ENCODE results near the gene DPH1.

Gene DPH1

DNA sequence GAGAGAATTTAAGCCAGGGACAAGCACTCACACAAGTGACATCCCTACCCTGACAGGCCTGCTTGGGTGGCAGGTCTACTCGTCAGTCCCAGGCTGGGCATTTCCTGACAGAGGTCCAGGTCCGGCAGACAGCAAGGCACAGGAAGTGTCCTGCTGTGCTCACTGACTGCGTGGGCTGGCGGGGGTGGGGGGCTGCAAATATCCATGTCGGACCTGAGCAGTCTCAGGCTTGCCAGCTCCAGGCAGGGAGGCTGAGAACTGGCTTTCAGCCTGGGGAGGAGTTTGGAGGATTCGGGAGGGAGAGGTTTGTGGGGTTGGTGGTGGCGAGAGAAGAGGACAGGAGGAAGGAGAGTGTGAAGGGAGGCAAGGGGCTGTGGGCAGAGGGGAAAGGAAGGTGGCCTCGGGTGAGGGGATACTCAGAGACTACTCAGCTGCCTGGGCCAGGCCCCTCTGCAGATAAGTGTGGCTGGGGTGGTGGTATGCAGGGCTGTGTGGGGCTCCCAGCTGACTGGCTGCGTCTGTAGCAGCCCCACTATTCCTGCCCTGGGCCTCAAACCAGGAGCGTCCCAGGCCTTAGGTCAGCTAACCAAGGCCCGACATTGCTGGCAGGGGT lies 32.7 kb downstream of the DPH1 start:
- Histone ChIP-seq H3K27ac (peak overlapping the region in 1 of 11 experiments; percentile 78; a peak in 3 of 22 replicates), H3K4me3 (no peak overlapping the region), H3K9ac (peak overlapping the region in 8 of 11 experiments; percentile 1 to 67 (median 18); a peak in 7 of 22 replicates), H4K20me1 (peaks cover 8 to 59% (median 16%) of the 10 kb centered on the region in 11 experiments; a peak in 19 of 22 replicates), H3K9me3 (replicated peaks in 1 of 11) (no peaks in the 10 kb centered on the region), H3K4me2 (peak overlapping the region; percentile 74 to 100 (median 94); a peak in 21 of 22 replicates), H3K4me1 (peaks cover 78 to 100% (median 98%) of the 10 kb centered on the region in 10 experiments), H3K36me3 (peaks cover 12 to 48% (median 38%) of the 10 kb centered on the region in 11 experiments; a peak in 20 of 22 replicates), H3K27me3 (peaks cover 8 to 41% (median 31%) of the 10 kb centered on the region in 11 experiments)
- TF ChIP-seq Cebpa-rat (IDR thresholded peaks at IDR 0.05): no peak

DNA sequence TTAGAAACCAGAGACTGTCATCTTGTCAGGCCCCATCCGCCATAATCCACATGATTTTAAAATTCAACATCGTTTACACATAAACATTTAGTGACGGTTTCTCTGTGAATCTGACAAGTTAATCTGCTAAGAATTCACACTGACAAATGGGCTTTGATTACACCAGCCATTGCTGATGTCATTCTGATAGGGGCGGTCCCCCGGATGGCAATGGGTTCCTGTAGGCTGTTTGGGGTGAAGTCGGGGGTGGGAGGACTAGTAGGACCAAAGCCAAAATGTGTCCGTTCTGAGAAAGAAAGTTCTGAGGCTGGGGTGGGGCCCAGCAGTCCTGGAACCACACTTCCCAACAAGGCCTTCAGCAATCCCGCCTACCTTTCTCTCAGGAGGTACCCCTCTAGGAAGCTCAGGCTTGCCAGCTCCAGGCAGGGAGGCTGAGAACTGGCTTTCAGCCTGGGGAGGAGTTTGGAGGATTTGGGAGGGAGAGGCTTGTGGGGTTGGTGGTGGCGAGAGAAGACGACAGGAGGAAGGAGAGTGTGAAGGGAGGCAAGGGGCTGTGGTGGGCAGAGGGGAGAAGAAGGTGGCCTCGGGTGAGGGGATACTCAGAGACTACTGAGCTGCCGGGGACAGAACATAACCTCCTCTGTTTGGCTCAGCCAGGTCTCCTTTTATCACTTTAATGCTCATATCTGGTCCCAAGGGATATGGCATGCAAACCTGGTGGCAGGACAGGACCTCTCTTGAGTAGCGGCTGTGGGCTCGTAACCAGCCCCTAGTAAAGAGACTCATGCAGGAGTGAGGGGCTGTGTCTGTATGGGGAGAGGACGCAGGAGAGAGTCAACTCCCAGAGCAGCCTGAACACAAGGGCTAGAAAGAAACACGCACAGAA lies 33.6 kb downstream of the DPH1 start:
- peaks cover 0 to 59% (median 11%) of the 10 kb centered on the region in 11 experiments; a peak in 13 of 22 replicates for H4K20me1 ChIP-seq
- peaks cover 12 to 55% (median 36%) of the 10 kb centered on the region in 11 experiments; a peak in 19 of 22 replicates for H3K36me3 ChIP-seq
- H3K27me3 ChIP-seq: peaks cover 0 to 33% (median 22%) of the 10 kb centered on the region in 11 experiments; a peak in 19 of 22 replicates
- no peaks in the 10 kb centered on the region for H3K9me3 ChIP-seq (replicated peaks in 1 of 11)
- TF ChIP-seq Cebpa-rat (IDR thresholded peaks at IDR 0.05): no peak
- peak overlapping the region in 3 of 10 experiments; percentile 1 to 42 (median 19); a peak in 3 of 20 replicates for H3K4me3 ChIP-seq
- peak overlapping the region in 9 of 11 experiments; percentile 1 to 76 (median 60); a peak in 12 of 22 replicates for H3K9ac ChIP-seq
- peaks cover 79 to 100% (median 98%) of the 10 kb centered on the region in 10 experiments for H3K4me1 ChIP-seq
- H3K27ac ChIP-seq: peak overlapping the region in 8 of 11 experiments; percentile 59 to 83 (median 74); a peak in 15 of 22 replicates
- H3K4me2 ChIP-seq: peak overlapping the region; percentile 74 to 100 (median 94)

DNA sequence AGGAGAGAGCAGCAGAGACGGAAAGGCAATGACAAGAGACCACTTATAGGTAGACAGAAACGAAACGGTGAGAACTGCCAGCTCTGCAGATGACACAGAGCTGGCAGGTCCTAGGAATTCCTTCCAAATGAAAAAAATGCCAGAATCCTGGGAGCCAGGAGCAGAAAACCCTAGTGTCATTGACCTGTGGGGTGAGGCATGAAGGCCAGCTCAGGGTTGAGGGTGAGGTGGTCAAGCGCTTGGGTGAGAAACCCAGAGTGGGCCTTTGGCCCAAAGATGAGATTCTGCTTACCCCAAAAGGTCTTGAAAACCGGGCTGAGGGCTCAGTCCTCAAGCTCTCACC lies 34.2 kb downstream of the DPH1 start:
- peak overlapping the region in 9 of 11 experiments; percentile 27 to 83 (median 71); a peak in 17 of 22 replicates for H3K27ac ChIP-seq
- TF ChIP-seq Cebpa-rat (IDR thresholded peaks at IDR 0.05): no peak
- peaks cover 84 to 100% (median 99%) of the 10 kb centered on the region in 10 experiments for H3K4me1 ChIP-seq
- H3K9ac ChIP-seq: peak overlapping the region in 9 of 11 experiments; percentile 1 to 76 (median 60); a peak in 13 of 22 replicates
- peaks cover 0 to 27% (median 16%) of the 10 kb centered on the region in 11 experiments; a peak in 15 of 22 replicates for H3K27me3 ChIP-seq
- peaks cover 0 to 63% (median 11%) of the 10 kb centered on the region in 11 experiments; a peak in 8 of 22 replicates for H4K20me1 ChIP-seq
- H3K9me3 ChIP-seq (replicated peaks in 1 of 11): no peaks in the 10 kb centered on the region
- H3K36me3 ChIP-seq: peaks cover 12 to 58% (median 36%) of the 10 kb centered on the region in 11 experiments; a peak in 19 of 22 replicates
- peak overlapping the region in 4 of 10 experiments; percentile 1 to 42 (median 12); a peak in 4 of 20 replicates for H3K4me3 ChIP-seq
- H3K4me2 ChIP-seq: peak overlapping the region; percentile 74 to 100 (median 94)

DNA sequence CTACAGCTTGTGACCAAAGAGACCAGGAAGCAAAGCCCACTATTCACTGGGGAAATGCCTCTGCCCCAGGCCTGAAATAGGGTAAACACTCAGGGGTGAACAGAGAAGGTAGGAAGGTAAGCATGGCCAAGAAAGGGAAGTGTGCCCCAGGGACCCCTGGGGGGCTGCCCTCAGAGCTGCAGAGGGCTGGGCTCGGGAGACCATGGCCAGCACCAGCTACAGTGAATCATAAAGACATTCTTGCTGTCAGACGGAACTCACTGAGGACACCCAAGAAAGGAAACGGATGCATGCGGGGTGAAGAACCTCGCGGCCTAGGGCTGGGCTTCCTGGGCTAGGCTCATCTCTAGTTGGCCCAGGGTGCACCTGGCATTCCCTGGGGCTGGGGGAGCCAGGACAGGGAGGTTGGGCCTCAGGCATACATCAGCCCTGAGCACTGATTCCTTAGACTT lies 34.6 kb downstream of the DPH1 start:
- H3K9me3 ChIP-seq (replicated peaks in 1 of 11): no peaks in the 10 kb centered on the region
- no peak for TF ChIP-seq Cebpa-rat (IDR thresholded peaks at IDR 0.05)
- H3K4me3 ChIP-seq: peak overlapping the region in 4 of 10 experiments; percentile 1 to 42 (median 12); a peak in 4 of 20 replicates
- H4K20me1 ChIP-seq: peaks cover 0 to 63% (median 11%) of the 10 kb centered on the region in 11 experiments; a peak in 8 of 22 replicates
- H3K4me1 ChIP-seq: peaks cover 81 to 100% (median 100%) of the 10 kb centered on the region in 10 experiments
- peak overlapping the region; percentile 74 to 100 (median 94) for H3K4me2 ChIP-seq
- peak overlapping the region in 8 of 11 experiments; percentile 28 to 76 (median 62); a peak in 15 of 22 replicates for H3K9ac ChIP-seq
- peak overlapping the region in 10 of 11 experiments; percentile 2 to 83 (median 70); a peak in 17 of 22 replicates for H3K27ac ChIP-seq
- peaks cover 12 to 58% (median 36%) of the 10 kb centered on the region in 11 experiments; a peak in 19 of 22 replicates for H3K36me3 ChIP-seq
- H3K27me3 ChIP-seq: peaks cover 0 to 24% (median 14%) of the 10 kb centered on the region in 11 experiments; a peak in 15 of 22 replicates

DNA sequence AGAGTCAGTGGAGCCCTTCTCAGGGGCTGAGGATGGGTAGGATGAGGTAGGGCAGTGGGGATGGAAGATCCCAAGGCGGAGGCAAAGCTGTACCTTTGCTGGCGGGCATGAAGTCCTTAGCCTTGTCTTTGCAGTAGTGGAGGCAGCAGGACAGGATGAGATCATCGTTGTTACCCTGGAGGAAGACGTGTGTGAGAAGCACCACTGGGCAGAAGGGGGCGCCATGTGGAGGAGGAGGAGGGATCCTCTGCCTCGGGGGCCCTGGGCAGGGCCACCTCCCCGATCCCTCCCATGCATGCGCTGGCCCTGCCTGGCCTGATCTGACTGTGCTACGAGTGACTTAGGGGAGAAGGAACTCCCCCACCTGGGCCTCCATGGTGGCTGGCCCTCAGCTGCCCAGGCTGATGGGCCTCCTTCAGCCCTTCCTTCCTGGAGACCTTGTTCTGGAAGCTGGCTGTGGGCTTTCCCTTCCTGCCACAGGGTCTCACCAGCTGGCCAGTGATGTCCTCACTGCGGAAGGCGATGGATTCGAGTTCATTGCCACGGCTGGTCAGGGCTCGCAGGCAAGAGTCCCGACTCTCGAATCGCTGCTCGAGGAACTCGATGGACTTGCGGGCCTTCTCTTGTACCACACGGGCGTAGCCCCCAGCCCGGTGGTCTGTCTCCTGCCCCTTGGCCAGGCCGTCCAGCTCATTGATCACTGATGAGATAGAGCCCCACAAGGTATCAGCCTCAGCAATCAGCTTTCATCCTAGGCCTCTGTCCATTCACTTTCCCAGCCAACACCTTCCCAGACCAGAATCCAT lies 35.2 kb downstream of the DPH1 start:
- Histone ChIP-seq H3K36me3 (peaks cover 12 to 58% (median 36%) of the 10 kb centered on the region in 11 experiments; a peak in 19 of 22 replicates), H3K9ac (peak overlapping the region in 8 of 11 experiments; percentile 28 to 76 (median 62); a peak in 15 of 22 replicates), H3K27me3 (peaks cover 0 to 17% (median 10%) of the 10 kb centered on the region in 11 experiments; a peak in 15 of 22 replicates), H3K27ac (peak overlapping the region in 10 of 11 experiments; percentile 2 to 83 (median 70); a peak in 17 of 22 replicates), H4K20me1 (peaks cover 0 to 59% (median 11%) of the 10 kb centered on the region in 11 experiments; a peak in 8 of 22 replicates), H3K9me3 (replicated peaks in 1 of 11) (no peaks in the 10 kb centered on the region), H3K4me2 (peak overlapping the region; percentile 74 to 100 (median 94)), H3K4me1 (peaks cover 75 to 100% (median 100%) of the 10 kb centered on the region in 10 experiments), H3K4me3 (peak overlapping the region in 4 of 10 experiments; percentile 1 to 42 (median 12); a peak in 4 of 20 replicates)
- TF ChIP-seq Cebpa-rat (IDR thresholded peaks at IDR 0.05): no peak

DNA sequence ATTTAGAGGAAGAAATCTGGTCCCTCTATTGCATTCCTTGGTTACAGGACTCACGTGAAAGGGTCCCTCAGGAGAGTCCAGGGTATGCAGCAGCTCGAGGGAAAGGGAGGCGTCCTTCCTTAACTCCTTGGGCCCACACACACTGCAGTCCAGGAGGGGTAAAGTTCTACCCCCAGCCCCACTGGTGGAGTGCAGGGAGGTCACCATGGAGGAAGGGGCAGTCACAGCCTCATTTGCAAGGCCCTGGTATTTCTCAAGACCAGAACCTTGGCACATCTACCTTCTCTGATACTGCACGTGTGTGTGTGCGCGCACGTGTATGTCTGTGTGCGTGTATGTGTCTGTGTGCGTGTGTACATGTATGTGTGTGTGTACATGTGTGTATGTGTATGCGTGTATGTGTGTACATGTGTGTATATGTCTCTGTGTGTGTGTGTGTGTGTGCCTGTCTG lies 36.0 kb downstream of the DPH1 start:
- Histone ChIP-seq H3K4me2 (peak overlapping the region; percentile 21 to 100 (median 94); a peak in 20 of 22 replicates), H3K27ac (peak overlapping the region in 8 of 11 experiments; percentile 59 to 83 (median 74); a peak in 15 of 22 replicates), H3K9me3 (replicated peaks in 1 of 11) (no peaks in the 10 kb centered on the region), H3K27me3 (peaks cover 0 to 10% (median 2%) of the 10 kb centered on the region in 11 experiments; a peak in 9 of 22 replicates), H4K20me1 (peaks cover 0 to 51% (median 11%) of the 10 kb centered on the region in 11 experiments; a peak in 7 of 22 replicates), H3K36me3 (peaks cover 12 to 55% (median 35%) of the 10 kb centered on the region in 11 experiments; a peak in 19 of 22 replicates), H3K4me3 (peak overlapping the region in 1 of 10 experiments; percentile 42; a peak in 1 of 20 replicates), H3K4me1 (peaks cover 75 to 100% (median 100%) of the 10 kb centered on the region in 10 experiments), H3K9ac (peak overlapping the region in 5 of 11 experiments; percentile 60 to 76 (median 65); a peak in 10 of 22 replicates)
- TF ChIP-seq Cebpa-rat (IDR thresholded peaks at IDR 0.05): no peak

DNA sequence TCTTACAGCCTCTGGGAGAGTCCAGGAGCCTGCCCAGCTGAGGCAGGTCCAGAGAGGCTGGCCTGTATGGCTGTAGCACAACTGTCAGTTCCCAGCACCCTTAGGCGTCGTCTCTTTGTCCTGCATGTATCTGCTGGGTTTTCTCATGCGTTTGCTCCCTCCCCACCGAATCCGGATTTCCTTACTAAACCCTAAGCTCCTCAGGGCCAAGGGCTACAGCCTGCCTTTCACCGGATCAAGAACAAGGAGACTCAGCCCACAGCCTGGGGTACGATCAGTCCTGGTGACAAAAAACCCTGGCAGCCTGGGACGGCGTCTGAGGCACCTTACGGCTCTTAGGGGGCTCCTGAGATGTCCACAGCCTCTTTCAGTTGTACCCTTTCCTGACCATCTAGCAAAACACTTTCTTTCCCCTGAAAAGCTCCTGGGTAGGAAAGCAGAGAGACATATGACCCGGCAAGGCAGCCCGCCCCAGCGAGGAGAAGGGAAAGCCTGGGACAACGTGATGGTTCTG lies 37.2 kb downstream of the DPH1 start:
- peak overlapping the region in 9 of 11 experiments; percentile 25 to 76 (median 50); a peak in 17 of 22 replicates for H3K9ac ChIP-seq
- peak overlapping the region in 3 of 10 experiments; percentile 10 to 40 (median 17); a peak in 3 of 20 replicates for H3K4me3 ChIP-seq
- peaks cover 12 to 50% (median 25%) of the 10 kb centered on the region in 11 experiments; a peak in 16 of 22 replicates for H3K36me3 ChIP-seq
- peaks cover 86 to 100% (median 100%) of the 10 kb centered on the region in 10 experiments for H3K4me1 ChIP-seq
- H3K27ac ChIP-seq: peak overlapping the region in 8 of 11 experiments; percentile 46 to 83 (median 68); a peak in 16 of 22 replicates
- peak overlapping the region; percentile 55 to 100 (median 94) for H3K4me2 ChIP-seq
- no peak for TF ChIP-seq Cebpa-rat (IDR thresholded peaks at IDR 0.05)
- no peaks in the 10 kb centered on the region for H3K9me3 ChIP-seq (replicated peaks in 1 of 11)
- no peaks in the 10 kb centered on the region for H3K27me3 ChIP-seq
- peaks cover 0 to 42% (median 11%) of the 10 kb centered on the region in 11 experiments; a peak in 7 of 22 replicates for H4K20me1 ChIP-seq

Measured in BLaER1 treated with 17β-estradiol and CSF1 and Interleukin-3, amounts not matched to agents 10 nM and 100 nM (cell line).